Uterus (tissue), 4 donors: ENCODE measurements around the gene SRPK2. TPM values are rescaled to one million over a fixed set of nuclear protein-coding genes. Genes with fewer than 3 reads are reported as not detected.

Experiments
- DNase-seq, 2 donors: peaks; one replicate each; pipeline ENCODE4 v3.0.0-alpha.2; 2019 to 2020
- H3K27ac ChIP-seq, 2 donors: fragments of 200-600 bp; sonication (generic); 1 replicate in 1 of 2; 2 replicates in 1 of 2; pipeline ENCODE4 v1.5.1; 2016 to 2018
- H3K27me3 ChIP-seq, 2 donors: fragments of 200-600 bp; sonication (generic); one replicate each; pipeline ENCODE4 v1.5.1; 2018 to 2019; ENCODE audit warnings: control low read depth in 1 of 2
- H3K36me3 ChIP-seq, 2 donors: fragments of 200-600 bp; sonication (generic); one replicate each; pipeline ENCODE4 v1.5.1; 2019; ENCODE audit warnings: control low read depth in 1 of 2
- H3K4me1 ChIP-seq, 2 donors: fragments of 200-600 bp; sonication (generic); one replicate each; pipeline ENCODE4 v1.5.1; 2018 to 2019; ENCODE audit warnings: control low read depth in 1 of 2
- H3K4me3 ChIP-seq, 2 donors: fragments of 200-600 bp; sonication (generic); 1 replicate in 1 of 2; 2 replicates in 1 of 2; pipeline ENCODE4 v1.5.1; 2018 to 2019; ENCODE audit warnings: mild to moderate bottlenecking in 1 of 2
- H3K9me3 ChIP-seq, 2 donors: fragments of 200-600 bp; sonication (generic); one replicate each; pipeline ENCODE4 v1.5.1; 2019; ENCODE audit warnings: control low read depth in 1 of 2
- POLR2A ChIP-seq, 2 donors: fragments of 450-650 bp; IDR thresholded peaks; one replicate each; pipeline ENCODE4 v1.6.1; 2016; ENCODE audit warnings: antibody characterized with exemption in 2 of 2, mild to moderate bottlenecking in 1 of 2, moderate library complexity in 1 of 2
- intact Hi-C: fragments of 100-400 bp; cut with DNase I; formaldehyde crosslinking; loops from one replicate; pipeline ENCODE4 v1.15.1; 2023; ENCODE audit warnings: low total_unique reads
- total RNA-seq, 4 donors: library from RNA; depleted of rRNA in 3 of 4; stranded (reverse); fragments of >200 nt in 3 of 4; gene quantifications; one replicate each; pipeline versions ENCODE4 v1.1.0 to v1.2.4, GENCODE V29; 2014 to 2023
- TF ChIP-seq, protein P1 (sequence below), 4 experiments: fragments of 200-600 bp in 2 of 4; fragments of 450-650 bp in 2 of 4; sonication (generic) in 2 of 4; IDR thresholded peaks; one replicate each; pipeline ENCODE4 v1.5.1; 2016 to 2019; ENCODE audit warnings: antibody characterized with exemption in 4 of 4, mild to moderate bottlenecking in 2 of 4, moderate library complexity in 1 of 4
- donor health status: DM: yes; HTN: yes; CAD: no.

SRPK2 gene
- total RNA-seq, 4 donors from 2014 or later: 40.0 to 129 (median 76.6) TPM

DNA sequence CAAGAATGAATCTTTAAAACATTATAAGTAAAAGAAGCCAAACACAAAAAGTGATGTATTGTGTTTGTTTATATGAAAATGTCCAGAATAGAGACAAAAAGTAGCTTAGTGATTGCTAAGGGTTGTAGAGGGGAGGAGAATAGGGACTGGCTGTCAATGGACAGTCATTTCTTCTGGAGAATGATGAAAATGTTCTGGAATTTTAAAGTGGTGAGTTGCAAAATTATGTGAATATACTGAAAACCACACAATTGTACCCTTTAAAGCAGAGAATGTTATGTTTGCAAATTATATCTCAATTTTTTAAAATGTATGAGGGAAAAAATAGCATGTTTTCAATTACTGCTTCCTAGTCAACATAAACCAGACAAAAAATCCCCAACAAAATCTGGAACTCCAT is 200.5 kb downstream of the SRPK2 start:
- no peak for DNase-seq
- H3K36me3 ChIP-seq: no peaks in the 10 kb centered on the region
- no peak overlapping the region for H3K4me3 ChIP-seq
- H3K27me3 ChIP-seq: no peaks in the 10 kb centered on the region
- H3K9me3 ChIP-seq: no peaks in the 10 kb centered on the region
- TF ChIP-seq POLR2A (IDR thresholded peaks at IDR 0.05): no peak
- TF ChIP-seq, protein P1, sequence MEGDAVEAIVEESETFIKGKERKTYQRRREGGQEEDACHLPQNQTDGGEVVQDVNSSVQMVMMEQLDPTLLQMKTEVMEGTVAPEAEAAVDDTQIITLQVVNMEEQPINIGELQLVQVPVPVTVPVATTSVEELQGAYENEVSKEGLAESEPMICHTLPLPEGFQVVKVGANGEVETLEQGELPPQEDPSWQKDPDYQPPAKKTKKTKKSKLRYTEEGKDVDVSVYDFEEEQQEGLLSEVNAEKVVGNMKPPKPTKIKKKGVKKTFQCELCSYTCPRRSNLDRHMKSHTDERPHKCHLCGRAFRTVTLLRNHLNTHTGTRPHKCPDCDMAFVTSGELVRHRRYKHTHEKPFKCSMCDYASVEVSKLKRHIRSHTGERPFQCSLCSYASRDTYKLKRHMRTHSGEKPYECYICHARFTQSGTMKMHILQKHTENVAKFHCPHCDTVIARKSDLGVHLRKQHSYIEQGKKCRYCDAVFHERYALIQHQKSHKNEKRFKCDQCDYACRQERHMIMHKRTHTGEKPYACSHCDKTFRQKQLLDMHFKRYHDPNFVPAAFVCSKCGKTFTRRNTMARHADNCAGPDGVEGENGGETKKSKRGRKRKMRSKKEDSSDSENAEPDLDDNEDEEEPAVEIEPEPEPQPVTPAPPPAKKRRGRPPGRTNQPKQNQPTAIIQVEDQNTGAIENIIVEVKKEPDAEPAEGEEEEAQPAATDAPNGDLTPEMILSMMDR (IDR thresholded peaks at IDR 0.05): no peak
- H3K27ac ChIP-seq: no peak overlapping the region
- H3K4me1 ChIP-seq: no peaks in the 10 kb centered on the region
- intact Hi-C loops: no loop called here

DNA sequence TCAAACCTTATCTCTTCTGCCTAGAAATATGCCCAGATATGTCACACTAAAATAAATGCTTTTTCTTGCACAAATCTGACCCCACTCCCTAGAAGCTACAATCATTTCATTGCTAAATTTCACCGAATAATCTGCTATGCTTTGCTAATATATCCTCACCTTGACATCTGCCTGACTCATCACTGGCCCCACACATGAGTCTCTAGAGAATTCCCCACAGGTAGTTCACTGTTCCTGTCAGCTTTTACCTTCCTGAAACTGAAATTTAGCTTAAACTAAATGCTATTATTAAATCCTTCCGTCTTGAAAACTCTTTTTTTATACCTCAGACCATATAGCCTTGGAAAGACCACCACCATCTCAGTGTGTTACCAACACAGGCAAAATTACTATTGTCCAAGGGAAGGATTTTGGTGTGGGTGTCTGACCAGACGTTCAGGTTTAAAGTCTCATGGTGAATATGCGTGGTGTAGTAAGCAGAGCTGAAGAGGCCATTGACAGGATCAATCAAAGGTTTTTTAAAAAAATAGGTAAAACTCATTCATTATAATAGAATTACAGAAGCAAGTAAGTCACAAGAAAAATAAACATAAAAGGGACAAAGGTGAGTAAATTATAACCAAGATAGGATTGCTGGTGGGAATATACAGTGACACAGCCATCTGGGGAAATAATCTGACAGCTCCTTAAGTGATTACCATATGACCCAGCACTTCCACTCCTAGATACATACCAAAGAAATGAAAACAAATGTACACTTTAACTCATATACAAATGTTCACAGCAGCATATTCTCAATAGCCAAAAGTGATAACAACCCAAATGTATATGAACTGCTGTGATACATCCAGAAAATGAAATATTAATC is 201.2 kb downstream of the SRPK2 start:
- Histone ChIP-seq H3K9me3 (no peaks in the 10 kb centered on the region), H3K36me3 (no peaks in the 10 kb centered on the region), H3K4me1 (no peaks in the 10 kb centered on the region), H3K27me3 (no peaks in the 10 kb centered on the region), H3K27ac (no peak overlapping the region), H3K4me3 (no peak overlapping the region)
- no peak for TF ChIP-seq POLR2A (IDR thresholded peaks at IDR 0.05)
- TF ChIP-seq, protein P1 (IDR thresholded peaks at IDR 0.05): no peak
- intact Hi-C loops: no loop called here
- no peak for DNase-seq

DNA sequence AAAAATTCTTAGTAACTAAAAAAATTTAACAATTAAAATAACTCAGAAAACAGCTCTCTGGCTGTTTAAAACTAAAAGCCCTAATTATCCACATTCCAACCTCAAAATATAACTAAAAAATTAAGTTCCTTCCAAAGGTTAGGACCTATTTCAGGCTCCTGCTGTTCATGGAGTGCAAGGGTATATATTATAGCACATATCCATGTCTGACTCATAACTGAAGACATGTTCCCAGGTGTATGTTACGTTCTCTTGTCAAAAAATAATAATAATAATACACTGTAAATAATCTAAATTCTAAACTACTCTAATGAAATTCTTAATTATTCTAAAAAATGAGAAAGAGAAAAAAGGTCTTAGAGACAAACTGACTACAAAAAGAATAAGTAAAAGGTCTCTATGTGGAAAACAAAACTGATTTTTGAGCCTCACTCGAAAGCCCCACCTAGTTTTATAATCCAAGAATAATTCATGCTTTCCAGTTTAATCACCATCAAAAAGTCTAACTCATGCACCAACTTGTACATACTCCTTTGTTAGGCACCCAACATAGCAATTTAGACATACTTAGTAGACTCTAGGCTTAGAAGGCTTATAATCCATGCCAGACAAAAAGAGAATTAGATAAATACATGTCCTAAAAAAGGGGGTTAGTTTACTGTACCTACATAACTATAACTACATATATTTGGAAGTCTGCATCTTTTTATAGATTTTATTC is 203.3 kb downstream of the SRPK2 start:
- Histone ChIP-seq H3K27ac (no peak overlapping the region), H3K9me3 (no peaks in the 10 kb centered on the region), H3K4me3 (no peak overlapping the region), H3K27me3 (no peaks in the 10 kb centered on the region), H3K36me3 (no peaks in the 10 kb centered on the region), H3K4me1 (no peaks in the 10 kb centered on the region)
- TF ChIP-seq, protein P1 (IDR thresholded peaks at IDR 0.05): no peak
- TF ChIP-seq POLR2A (IDR thresholded peaks at IDR 0.05): no peak
- DNase-seq: no peak
- intact Hi-C loops: no loop called here

DNA sequence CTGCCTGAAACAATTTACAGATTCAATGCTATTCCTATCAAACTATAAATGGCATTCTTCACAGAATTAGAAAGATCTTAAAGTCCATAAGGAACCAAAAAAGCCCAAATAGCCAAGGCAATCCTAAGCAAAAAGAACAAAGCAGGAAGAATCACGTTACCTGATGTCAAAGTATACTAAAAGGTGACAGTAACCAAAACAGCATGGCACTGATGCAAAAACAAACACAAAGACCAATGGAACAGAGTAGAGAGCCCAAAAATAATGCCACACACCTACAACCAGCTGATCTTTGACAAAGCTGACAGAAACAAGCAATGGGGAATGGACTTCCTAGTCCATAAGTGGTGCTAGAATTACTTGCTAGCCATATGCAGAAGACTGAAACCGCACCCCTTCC is 208.7 kb downstream of the SRPK2 start:
- Histone ChIP-seq H3K27me3 (no peaks in the 10 kb centered on the region), H3K27ac (no peak overlapping the region), H3K4me1 (no peaks in the 10 kb centered on the region), H3K36me3 (no peaks in the 10 kb centered on the region), H3K9me3 (no peaks in the 10 kb centered on the region), H3K4me3 (no peak overlapping the region)
- TF ChIP-seq, protein P1 (IDR thresholded peaks at IDR 0.05): no peak
- no peak for TF ChIP-seq POLR2A (IDR thresholded peaks at IDR 0.05)
- DNase-seq: no peak
- intact Hi-C loops: no loop called here

DNA sequence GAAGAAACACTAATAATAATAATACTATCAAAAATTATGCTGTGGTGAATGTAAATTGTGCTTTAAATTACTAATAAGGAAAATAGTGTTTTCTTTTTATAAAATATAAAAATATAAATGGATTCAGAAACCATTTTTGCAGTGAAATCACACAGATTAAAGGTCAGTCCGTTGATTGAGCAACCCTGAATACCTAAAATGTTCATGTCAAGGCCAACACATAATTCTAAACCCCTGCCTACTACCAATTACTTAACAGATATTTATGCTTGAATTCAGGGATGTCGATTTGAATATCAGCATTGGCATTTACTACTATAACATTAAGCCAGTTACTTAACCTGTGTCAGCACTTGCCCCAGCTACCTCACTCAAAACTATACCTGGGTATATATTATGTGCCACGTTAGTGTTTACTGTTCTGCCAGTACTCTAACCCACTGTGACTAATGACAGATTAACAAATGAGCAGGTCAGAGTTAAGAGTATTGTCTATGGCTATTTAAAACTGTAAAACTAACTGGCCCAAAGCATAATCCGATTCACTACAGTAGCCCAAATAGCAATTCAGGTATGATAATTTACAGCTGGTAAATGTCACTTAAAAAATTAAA is 209.7 kb downstream of the SRPK2 start:
- no peak for DNase-seq
- Histone ChIP-seq H3K4me3 (no peak overlapping the region), H3K27ac (no peak overlapping the region), H3K4me1 (no peaks in the 10 kb centered on the region), H3K9me3 (no peaks in the 10 kb centered on the region), H3K27me3 (no peaks in the 10 kb centered on the region), H3K36me3 (no peaks in the 10 kb centered on the region)
- no peak for TF ChIP-seq POLR2A (IDR thresholded peaks at IDR 0.05)
- TF ChIP-seq, protein P1 (IDR thresholded peaks at IDR 0.05): no peak
- intact Hi-C loops: no loop called here
